ENCODE measurements around the gene PARD6B. TPM values are rescaled to one million over a fixed set of nuclear protein-coding genes. Genes with fewer than 3 reads are reported as not detected.

The PARD6B gene
- polyA plus RNA-seq, 1 donor from 2014 or later = 5.9 TPM

DNA sequence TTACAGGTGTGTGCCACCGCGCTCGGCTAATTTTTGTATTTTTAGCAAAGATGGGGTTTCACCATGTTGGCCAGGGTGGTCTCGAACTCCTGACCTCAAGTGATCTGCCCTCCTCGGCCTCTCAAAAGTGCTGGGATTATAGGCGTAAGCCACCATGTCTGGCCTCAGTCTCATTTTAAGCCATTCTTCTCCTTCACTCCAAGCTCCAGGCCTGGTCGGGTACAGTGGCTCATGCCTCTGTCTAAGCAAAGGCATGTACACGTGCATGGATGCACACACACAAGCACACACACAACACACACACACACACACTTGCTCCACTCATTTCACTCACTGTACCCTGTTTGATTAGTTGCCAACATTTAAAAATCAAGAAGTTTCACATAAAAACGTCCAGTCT is 7.7 kb upstream of the PARD6B start:
- Histone ChIP-seq H3K9me3 (ENCODE audit: low read length) (no peaks in the 10 kb centered on the region), H3K4me2 (ENCODE audit: low read length) (no peak overlapping the region), H4K20me1 (ENCODE audit: insufficient read depth) (no peaks in the 10 kb centered on the region), H3K9me2 (ENCODE audit: insufficient read depth, low read length) (no peaks in the 10 kb centered on the region), H3F3A (ENCODE audit: insufficient read depth, low read length, poor library complexity, severe bottlenecking) (no peaks in the 10 kb centered on the region), H3K79me2 (replicated peaks; ENCODE audit: insufficient read depth, low read length) (no peaks in the 10 kb centered on the region), H3K36me3 (ENCODE audit: insufficient read depth, low read length) (no peaks in the 10 kb centered on the region), H3K9ac (ENCODE audit: low read length) (no peak overlapping the region), H2AFZ (ENCODE audit: low read depth, low read length) (no peak overlapping the region), H3K4me3 (ENCODE audit: low read length) (no peak overlapping the region), H3K27ac (ENCODE audit: low read length) (no peak overlapping the region), H3K27me3 (ENCODE audit: insufficient read depth, low read depth, low read length) (no peaks in the 10 kb centered on the region)
- TF ChIP-seq, protein P1, sequence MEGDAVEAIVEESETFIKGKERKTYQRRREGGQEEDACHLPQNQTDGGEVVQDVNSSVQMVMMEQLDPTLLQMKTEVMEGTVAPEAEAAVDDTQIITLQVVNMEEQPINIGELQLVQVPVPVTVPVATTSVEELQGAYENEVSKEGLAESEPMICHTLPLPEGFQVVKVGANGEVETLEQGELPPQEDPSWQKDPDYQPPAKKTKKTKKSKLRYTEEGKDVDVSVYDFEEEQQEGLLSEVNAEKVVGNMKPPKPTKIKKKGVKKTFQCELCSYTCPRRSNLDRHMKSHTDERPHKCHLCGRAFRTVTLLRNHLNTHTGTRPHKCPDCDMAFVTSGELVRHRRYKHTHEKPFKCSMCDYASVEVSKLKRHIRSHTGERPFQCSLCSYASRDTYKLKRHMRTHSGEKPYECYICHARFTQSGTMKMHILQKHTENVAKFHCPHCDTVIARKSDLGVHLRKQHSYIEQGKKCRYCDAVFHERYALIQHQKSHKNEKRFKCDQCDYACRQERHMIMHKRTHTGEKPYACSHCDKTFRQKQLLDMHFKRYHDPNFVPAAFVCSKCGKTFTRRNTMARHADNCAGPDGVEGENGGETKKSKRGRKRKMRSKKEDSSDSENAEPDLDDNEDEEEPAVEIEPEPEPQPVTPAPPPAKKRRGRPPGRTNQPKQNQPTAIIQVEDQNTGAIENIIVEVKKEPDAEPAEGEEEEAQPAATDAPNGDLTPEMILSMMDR (IDR thresholded peaks at IDR 0.05; ENCODE audit: poor library complexity, severe bottlenecking) = no peak
- TF ChIP-seq TAF1 (IDR thresholded peaks at IDR 0.05; ENCODE audit: low read depth) = no peak
- TF ChIP-seq EP300 (conservative IDR thresholded peaks at IDR 0.05; ENCODE audit: poor library complexity, severe bottlenecking) = no peak
- TF ChIP-seq EZH2 (IDR thresholded peaks at IDR 0.05; ENCODE audit: borderline replicate concordance, insufficient read depth, low read length, poor library complexity, severe bottlenecking) = no peak
- TF ChIP-seq MXI1 (conservative IDR thresholded peaks at IDR 0.05; ENCODE audit: poor library complexity, severe bottlenecking) = no peak
- no peak for TF ChIP-seq RAD21 (conservative IDR thresholded peaks at IDR 0.05)
- TF ChIP-seq SMC3 (conservative IDR thresholded peaks at IDR 0.05; ENCODE audit: poor library complexity) = no peak
- no peak for TF ChIP-seq POLR2AphosphoS5 (IDR thresholded peaks at IDR 0.05)
- TF ChIP-seq, protein P2, sequence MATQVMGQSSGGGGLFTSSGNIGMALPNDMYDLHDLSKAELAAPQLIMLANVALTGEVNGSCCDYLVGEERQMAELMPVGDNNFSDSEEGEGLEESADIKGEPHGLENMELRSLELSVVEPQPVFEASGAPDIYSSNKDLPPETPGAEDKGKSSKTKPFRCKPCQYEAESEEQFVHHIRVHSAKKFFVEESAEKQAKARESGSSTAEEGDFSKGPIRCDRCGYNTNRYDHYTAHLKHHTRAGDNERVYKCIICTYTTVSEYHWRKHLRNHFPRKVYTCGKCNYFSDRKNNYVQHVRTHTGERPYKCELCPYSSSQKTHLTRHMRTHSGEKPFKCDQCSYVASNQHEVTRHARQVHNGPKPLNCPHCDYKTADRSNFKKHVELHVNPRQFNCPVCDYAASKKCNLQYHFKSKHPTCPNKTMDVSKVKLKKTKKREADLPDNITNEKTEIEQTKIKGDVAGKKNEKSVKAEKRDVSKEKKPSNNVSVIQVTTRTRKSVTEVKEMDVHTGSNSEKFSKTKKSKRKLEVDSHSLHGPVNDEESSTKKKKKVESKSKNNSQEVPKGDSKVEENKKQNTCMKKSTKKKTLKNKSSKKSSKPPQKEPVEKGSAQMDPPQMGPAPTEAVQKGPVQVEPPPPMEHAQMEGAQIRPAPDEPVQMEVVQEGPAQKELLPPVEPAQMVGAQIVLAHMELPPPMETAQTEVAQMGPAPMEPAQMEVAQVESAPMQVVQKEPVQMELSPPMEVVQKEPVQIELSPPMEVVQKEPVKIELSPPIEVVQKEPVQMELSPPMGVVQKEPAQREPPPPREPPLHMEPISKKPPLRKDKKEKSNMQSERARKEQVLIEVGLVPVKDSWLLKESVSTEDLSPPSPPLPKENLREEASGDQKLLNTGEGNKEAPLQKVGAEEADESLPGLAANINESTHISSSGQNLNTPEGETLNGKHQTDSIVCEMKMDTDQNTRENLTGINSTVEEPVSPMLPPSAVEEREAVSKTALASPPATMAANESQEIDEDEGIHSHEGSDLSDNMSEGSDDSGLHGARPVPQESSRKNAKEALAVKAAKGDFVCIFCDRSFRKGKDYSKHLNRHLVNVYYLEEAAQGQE (IDR thresholded peaks at IDR 0.05; ENCODE audit: borderline replicate concordance) = no peak

DNA sequence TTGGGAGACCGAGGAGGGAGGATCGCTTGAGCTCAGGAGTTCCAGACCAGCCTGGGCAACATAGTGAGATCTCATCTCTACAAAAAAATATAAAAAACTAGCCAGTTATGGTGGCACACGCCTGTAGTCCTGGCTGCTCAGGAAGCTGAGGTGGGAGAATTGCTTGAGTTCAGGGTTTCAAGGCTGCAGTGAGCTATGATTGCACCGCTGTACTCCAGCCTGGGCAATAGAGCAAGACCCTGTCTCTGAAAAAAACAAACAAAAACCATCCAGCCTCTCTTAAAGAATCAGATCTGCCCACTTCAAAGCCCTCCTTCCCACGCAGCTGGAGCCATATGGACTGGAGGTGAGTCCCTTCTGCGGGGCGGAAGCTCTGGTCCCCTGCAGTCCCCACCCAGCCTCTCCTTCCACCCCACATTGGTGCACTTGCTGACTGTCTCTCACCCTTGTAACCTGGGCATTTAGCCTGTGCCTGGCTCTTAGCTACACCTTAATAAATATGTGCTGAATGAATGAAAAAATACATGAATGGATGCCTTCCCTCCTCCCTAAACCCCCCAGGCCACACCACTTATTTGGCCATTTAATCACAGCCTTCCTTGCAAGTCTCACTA is 7.2 kb upstream of the PARD6B start:
- Histone ChIP-seq H3K9me3 (ENCODE audit: low read length) (no peaks in the 10 kb centered on the region), H3K4me3 (ENCODE audit: low read length) (no peak overlapping the region), H3K9ac (ENCODE audit: low read length) (no peak overlapping the region), H3F3A (ENCODE audit: insufficient read depth, low read length, poor library complexity, severe bottlenecking) (no peaks in the 10 kb centered on the region), H3K36me3 (ENCODE audit: insufficient read depth, low read length) (no peaks in the 10 kb centered on the region), H2AFZ (ENCODE audit: low read depth, low read length) (no peak overlapping the region), H3K4me2 (ENCODE audit: low read length) (no peak overlapping the region), H3K27me3 (ENCODE audit: insufficient read depth, low read depth, low read length) (no peaks in the 10 kb centered on the region), H3K9me2 (ENCODE audit: insufficient read depth, low read length) (no peaks in the 10 kb centered on the region), H3K27ac (ENCODE audit: low read length) (no peak overlapping the region), H4K20me1 (ENCODE audit: insufficient read depth) (no peaks in the 10 kb centered on the region), H3K79me2 (replicated peaks; ENCODE audit: insufficient read depth, low read length) (no peaks in the 10 kb centered on the region)
- no peak for TF ChIP-seq TAF1 (IDR thresholded peaks at IDR 0.05; ENCODE audit: low read depth)

All from neural cell (in vitro differentiated cells).